ENCODE measurements around the gene WNT9B. TPM values are rescaled to one million over a fixed set of nuclear protein-coding genes. Genes with fewer than 3 reads are reported as not detected.

Gene WNT9B
- total RNA-seq, 1 experiment from 2014 or later = not detected

GRCh38 chr17:46884552-46884951 is 33.2 kb downstream of the WNT9B start:
- no peak overlapping the region for H3K4me3 Mint-ChIP-seq (ENCODE audit: unreplicated experiment)
- H3K36me3 ChIP-seq (ENCODE audit: control insufficient read depth, insufficient read depth, low read length) = no peaks in the 10 kb centered on the region
- no peaks in the 10 kb centered on the region for H3K9me3 Mint-ChIP-seq (ENCODE audit: unreplicated experiment)
- TF ChIP-seq CTCF (IDR thresholded peaks at IDR 0.05; ENCODE audit: insufficient read depth in 1 of 2, low read depth in 1 of 2, low read length in 1 of 2, severe bottlenecking in 1 of 2, unreplicated experiment in 1 of 2) = no peak
- POLR2A ChIA-PET = interaction anchor here (0.6 kb wide), 1 partner anchor 33 kb away, joined by 3 read pairs; the partner anchor contains the start of gene WNT9B
- no peaks in the 10 kb centered on the region for H3K4me1 ChIP-seq
- H3K27me3 Mint-ChIP-seq (ENCODE audit: insufficient read depth, unreplicated experiment) = peaks cover 7% of the 10 kb centered on the region
- no peak overlapping the region for H3K27ac Mint-ChIP-seq (ENCODE audit: unreplicated experiment)
- CTCF ChIA-PET = interaction anchor here (1.1 kb wide), 1 partner anchor 56 kb away, joined by 3 read pairs; no protein-coding TSS in a partner anchor
- no peaks in the 10 kb centered on the region for H3K9me3 ChIP-seq
- no peaks in the 10 kb centered on the region for H3K36me3 Mint-ChIP-seq (ENCODE audit: insufficient read depth, unreplicated experiment)
- no TSS peak for BruUV-seq (replicated peaks)
- intact Hi-C loops (cut with micrococcal nuclease; ENCODE audit: unreplicated experiment) = no loop called here
- H3K4me3 ChIP-seq (ENCODE audit: low read depth, low read length) = no peak overlapping the region
- H3K4me1 Mint-ChIP-seq (ENCODE audit: low read depth, unreplicated experiment) = no peaks in the 10 kb centered on the region
- H3K27me3 ChIP-seq (replicated peaks; ENCODE audit: control insufficient read depth, insufficient read depth, low read length) = no peaks in the 10 kb centered on the region
- DNase-seq = no peak

GRCh38 chr17:46885415-46886309 is 34.3 kb downstream of the WNT9B start:
- Mint-ChIP-seq H3K36me3 (ENCODE audit: insufficient read depth, unreplicated experiment) (no peaks in the 10 kb centered on the region), H3K27me3 (ENCODE audit: insufficient read depth, unreplicated experiment) (peaks cover 11% of the 10 kb centered on the region), H3K4me3 (ENCODE audit: unreplicated experiment) (no peak overlapping the region), H3K9me3 (ENCODE audit: unreplicated experiment) (no peaks in the 10 kb centered on the region), H3K4me1 (ENCODE audit: low read depth, unreplicated experiment) (no peaks in the 10 kb centered on the region), H3K27ac (ENCODE audit: unreplicated experiment) (no peak overlapping the region)
- intact Hi-C loops (cut with micrococcal nuclease; ENCODE audit: unreplicated experiment) = no loop called here
- ChIA-PET POLR2A (no interaction called here), CTCF (interaction anchor here (0.6 kb wide), 1 partner anchor 78 kb away, joined by 3 read pairs; no protein-coding TSS in a partner anchor)
- H3K9me3 ChIP-seq = no peaks in the 10 kb centered on the region
- no peaks in the 10 kb centered on the region for H3K4me1 ChIP-seq
- H3K36me3 ChIP-seq (ENCODE audit: control insufficient read depth, insufficient read depth, low read length) = no peaks in the 10 kb centered on the region
- no peak overlapping the region for H3K4me3 ChIP-seq (ENCODE audit: low read depth, low read length)
- no TSS peak for BruUV-seq (replicated peaks)
- TF ChIP-seq CTCF (IDR thresholded peaks at IDR 0.05; ENCODE audit: insufficient read depth in 1 of 2, low read depth in 1 of 2, low read length in 1 of 2, severe bottlenecking in 1 of 2, unreplicated experiment in 1 of 2) = no peak
- no peaks in the 10 kb centered on the region for H3K27me3 ChIP-seq (replicated peaks; ENCODE audit: control insufficient read depth, insufficient read depth, low read length)
- DNase-seq = no peak

DNA sequence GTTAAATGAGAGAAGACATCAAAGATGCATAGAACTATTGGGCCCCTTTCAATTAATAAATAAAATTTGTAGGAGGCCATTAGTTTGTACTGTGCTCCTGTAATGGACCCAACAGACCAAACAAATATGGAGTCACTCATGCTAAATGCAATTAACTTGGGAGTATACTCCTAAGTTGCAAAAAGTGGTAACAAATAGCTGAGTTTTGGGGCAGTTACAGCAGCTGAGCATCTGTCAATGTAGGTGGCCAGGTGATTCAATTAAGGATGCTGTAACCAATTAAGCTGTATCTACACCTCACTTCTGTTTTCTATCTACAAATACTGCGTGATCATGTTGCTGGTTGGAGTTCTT is 34.9 kb downstream of the WNT9B start:
- Mint-ChIP-seq H3K36me3 (ENCODE audit: insufficient read depth, unreplicated experiment) (no peaks in the 10 kb centered on the region), H3K4me1 (ENCODE audit: low read depth, unreplicated experiment) (no peaks in the 10 kb centered on the region), H3K27ac (ENCODE audit: unreplicated experiment) (no peak overlapping the region), H3K27me3 (ENCODE audit: insufficient read depth, unreplicated experiment) (peaks cover 11% of the 10 kb centered on the region), H3K4me3 (ENCODE audit: unreplicated experiment) (no peak overlapping the region), H3K9me3 (ENCODE audit: unreplicated experiment) (no peaks in the 10 kb centered on the region)
- Histone ChIP-seq H3K36me3 (ENCODE audit: control insufficient read depth, insufficient read depth, low read length) (no peaks in the 10 kb centered on the region), H3K27me3 (replicated peaks; ENCODE audit: control insufficient read depth, insufficient read depth, low read length) (no peaks in the 10 kb centered on the region), H3K9me3 (no peaks in the 10 kb centered on the region), H3K4me3 (ENCODE audit: low read depth, low read length) (no peak overlapping the region), H3K4me1 (no peaks in the 10 kb centered on the region)
- TF ChIP-seq CTCF (IDR thresholded peaks at IDR 0.05; ENCODE audit: insufficient read depth in 1 of 2, low read depth in 1 of 2, low read length in 1 of 2, severe bottlenecking in 1 of 2, unreplicated experiment in 1 of 2) = no peak
- intact Hi-C loops (cut with micrococcal nuclease; ENCODE audit: unreplicated experiment) = no loop called here
- BruUV-seq (replicated peaks) = no TSS peak
- ChIA-PET POLR2A (no interaction called here), CTCF (interaction anchor here (0.6 kb wide), 1 partner anchor 78 kb away, joined by 3 read pairs; no protein-coding TSS in a partner anchor)
- DNase-seq = no peak

Measured in Caco-2 (cell line).